Measurements from ENCODE around the gene KCNJ4.

Gene KCNJ4

GRCh38 chr22:38455076-38455529 is at the start of gene KCNJ4:
TSS of gene KCNJ4 (minus strand) at chr22:38455199. CDS start at chr22:38428132, 27,067 bp downstream.
- DNase-seq (ENCODE audit: low read depth in 1 of 2, low spot score in 1 of 2) = no peak

GRCh38 chr22:38503021-38503420 is 48.0 kb upstream of the KCNJ4 start:
- no peak for DNase-seq (ENCODE audit: low read depth in 1 of 2, low spot score in 1 of 2)

- no peak for DNase-seq (ENCODE audit: low read depth in 1 of 2, low spot score in 1 of 2)
These were observed 47.0 kb upstream of the KCNJ4 start for GRCh38 chr22:38501797-38502672.

GRCh38 chr22:38497869-38498268 is 42.9 kb upstream of the KCNJ4 start:
- DNase-seq (ENCODE audit: low read depth in 1 of 2, low spot score in 1 of 2) = no peak

- DNase-seq (ENCODE audit: low read depth in 1 of 2, low spot score in 1 of 2) = no peak
These were observed 39.9 kb upstream of the KCNJ4 start for GRCh38 chr22:38494939-38495338.

GRCh38 chr22:38494498-38494897 is 39.5 kb upstream of the KCNJ4 start:
- no peak for DNase-seq (ENCODE audit: low read depth in 1 of 2, low spot score in 1 of 2)

- no peak for DNase-seq (ENCODE audit: low read depth in 1 of 2, low spot score in 1 of 2)
These were observed 36.8 kb upstream of the KCNJ4 start for GRCh38 chr22:38491707-38492348.

GRCh38 chr22:38490915-38491314 is 35.9 kb upstream of the KCNJ4 start:
- DNase-seq (ENCODE audit: low read depth in 1 of 2, low spot score in 1 of 2) = no peak

- no peak for DNase-seq (ENCODE audit: low read depth in 1 of 2, low spot score in 1 of 2)
These were observed 35.5 kb upstream of the KCNJ4 start for GRCh38 chr22:38490475-38490874.

- no peak for DNase-seq (ENCODE audit: low read depth in 1 of 2, low spot score in 1 of 2)
These were observed 34.7 kb upstream of the KCNJ4 start for GRCh38 chr22:38489561-38490145.

GRCh38 chr22:38489142-38489541 is 34.1 kb upstream of the KCNJ4 start:
- no peak for DNase-seq (ENCODE audit: low read depth in 1 of 2, low spot score in 1 of 2)

GRCh38 chr22:38487946-38488345 is 32.9 kb upstream of the KCNJ4 start:
- DNase-seq (ENCODE audit: low read depth in 1 of 2, low spot score in 1 of 2) = no peak

GRCh38 chr22:38485783-38486182 is 30.8 kb upstream of the KCNJ4 start:
- DNase-seq (ENCODE audit: low read depth in 1 of 2, low spot score in 1 of 2) = no peak

- no peak for DNase-seq (ENCODE audit: low read depth in 1 of 2, low spot score in 1 of 2)
These were observed 29.2 kb upstream of the KCNJ4 start for GRCh38 chr22:38484244-38484643.

- no peak for DNase-seq (ENCODE audit: low read depth in 1 of 2, low spot score in 1 of 2)
These were observed 27.8 kb upstream of the KCNJ4 start for GRCh38 chr22:38482662-38483308.

GRCh38 chr22:38481871-38482332 is 26.9 kb upstream of the KCNJ4 start:
- no peak for DNase-seq (ENCODE audit: low read depth in 1 of 2, low spot score in 1 of 2)

- DNase-seq (ENCODE audit: low read depth in 1 of 2, low spot score in 1 of 2) = no peak
These were observed 26.3 kb upstream of the KCNJ4 start for GRCh38 chr22:38481162-38481870.

- no peak for DNase-seq (ENCODE audit: low read depth in 1 of 2, low spot score in 1 of 2)
These were observed 24.3 kb upstream of the KCNJ4 start for GRCh38 chr22:38479096-38479837.

GRCh38 chr22:38477585-38477984 is 22.6 kb upstream of the KCNJ4 start:
- DNase-seq (ENCODE audit: low read depth in 1 of 2, low spot score in 1 of 2) = no peak

- no peak for DNase-seq (ENCODE audit: low read depth in 1 of 2, low spot score in 1 of 2)
These were observed 19.1 kb upstream of the KCNJ4 start for GRCh38 chr22:38474003-38474607.

Measured in activated T-helper 1 cell treated with anti-CD3 and anti-CD28 coated beads, Interleukin-2, amount 50 U/mL, for 16 hours (primary cell).